ENCODE measurements around the gene JSRP1. TPM values are rescaled to one million over a fixed set of nuclear protein-coding genes. Genes with fewer than 3 reads are reported as not detected.

The JSRP1 gene
- total and polyA plus RNA-seq, 2 of the 8 experiments (the other 6 are each of a cell fraction or from before 2014, with no cell fraction given): 0.24 to 0.56 TPM

DNA sequence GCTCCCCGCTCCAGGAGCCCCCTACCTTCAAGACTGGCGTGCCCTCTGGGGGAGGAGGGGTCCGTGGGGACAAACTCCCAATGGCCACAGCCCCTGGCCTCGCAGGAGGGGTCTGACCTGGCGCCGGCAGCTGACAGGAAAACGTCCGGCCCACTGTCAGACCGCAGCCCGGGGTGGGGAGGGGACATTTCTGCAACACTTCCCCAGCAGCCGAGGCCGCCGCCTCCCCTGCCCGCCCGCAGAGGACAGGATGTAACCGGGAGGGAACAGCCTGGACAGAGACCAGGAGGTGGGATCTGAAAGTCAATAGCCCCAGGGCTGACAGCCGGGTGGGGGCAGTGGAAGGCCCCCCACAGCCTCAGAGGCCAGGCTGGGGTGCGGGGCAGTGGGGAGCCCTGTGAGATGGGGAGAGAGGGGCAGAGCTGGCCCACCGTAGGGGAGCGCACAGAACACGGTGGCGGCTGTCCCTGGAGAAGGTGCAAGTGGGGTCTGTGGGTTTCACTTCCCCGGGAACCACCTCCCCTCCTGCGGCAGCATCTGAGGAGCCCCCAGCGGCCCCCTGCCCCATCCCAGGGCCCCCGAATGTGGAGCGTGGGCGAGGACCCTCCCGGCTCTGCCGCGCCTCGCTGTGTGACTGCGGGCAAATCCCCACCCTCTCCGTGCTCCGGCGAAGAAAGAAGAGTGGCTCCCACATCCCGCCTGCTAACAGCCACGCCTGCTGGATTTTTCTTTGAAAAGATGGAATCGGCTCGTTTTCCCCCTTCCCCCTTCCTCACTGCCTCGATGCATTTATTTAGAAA is 26.0 kb upstream of the JSRP1 start, which contains the start of gene PEAK3:
TSS of gene PEAK3 (minus strand) at position 114 of the 800 bp plus-strand sequence. CDS start 1,244 bp downstream, outside the sequence.
- Histone ChIP-seq H2BK20ac (ENCODE audit: low read length) (no peak within 1 kb of the TSS), H2BK12ac (ENCODE audit: low read depth, low read length) (no peak within 1 kb of the TSS), H3K27ac (ENCODE audit: low read depth, low read length) (no peak within 1 kb of the TSS), H3K4me2 (ENCODE audit: insufficient read depth in 1 of 2, low read depth in 2 of 2, low read length in 2 of 2) (peak within 1 kb of the TSS; percentile 79 to 83), H3K4ac (replicated peaks; ENCODE audit: insufficient read length, low read depth, low read length) (no peak within 1 kb of the TSS), H3K4me3 (ENCODE audit: extremely low read depth in 1 of 4, insufficient read depth in 2 of 4, low read depth in 3 of 4, low read length in 4 of 4) (peak within 1 kb of the TSS; percentile 28 to 64 (median 44)), H2BK120ac (replicated peaks; ENCODE audit: low read depth, low read length) (no peak within 1 kb of the TSS), H3K4me1 (replicated peaks in 1 of 4; ENCODE audit: control insufficient read depth in 3 of 4, insufficient read depth in 4 of 4, low read length in 3 of 4) (peaks cover 0 to 5% (median 0%) of the 10 kb centered on the region in 4 experiments; a peak in 2 of 7 replicates), H3K14ac (ENCODE audit: insufficient read length) (no peak within 1 kb of the TSS), H3K56ac (replicated peaks; ENCODE audit: insufficient read length, low read depth, low read length) (no peak within 1 kb of the TSS), H3K27me3 (replicated peaks in 1 of 4; ENCODE audit: control insufficient read depth in 3 of 4, extremely low read depth in 1 of 4, insufficient read depth in 3 of 4, low read length in 3 of 4) (peaks cover 0 to 23% (median 16%) of the 10 kb centered on the region in 4 experiments; a peak in 6 of 7 replicates), H2AFZ (ENCODE audit: low read length) (no peak within 1 kb of the TSS), H3K36me3 (ENCODE audit: control insufficient read depth in 2 of 4, insufficient read depth in 4 of 4, low read length in 3 of 4) (no peaks in the 10 kb centered on the region), H2BK5ac (ENCODE audit: low read depth, low read length) (no peak within 1 kb of the TSS), H3K9me3 (ENCODE audit: insufficient read depth in 2 of 2, low read depth in 1 of 2, low read length in 1 of 2) (no peaks in the 10 kb centered on the region), H2AK5ac (ENCODE audit: low read depth, low read length) (no peak within 1 kb of the TSS), H4K91ac (replicated peaks; ENCODE audit: insufficient read length, low read length) (no peak within 1 kb of the TSS), H4K5ac (ENCODE audit: insufficient read length, low read depth, low read length) (no peak within 1 kb of the TSS), H3K23me2 (ENCODE audit: low read depth, low read length) (peaks cover 5% of the 10 kb centered on the region; the same call in 1 of the 2 replicates), H4K20me1 (replicated peaks in 1 of 2; ENCODE audit: control insufficient read depth in 1 of 2, insufficient read depth in 2 of 2, low read length in 2 of 2) (peaks cover 0 to 4% of the 10 kb centered on the region in 2 experiments), H3K79me1 (ENCODE audit: low read depth, low read length) (no peaks in the 10 kb centered on the region), H2BK15ac (ENCODE audit: low read length) (no peak within 1 kb of the TSS), H3K23ac (ENCODE audit: insufficient read length) (no peak within 1 kb of the TSS), H3K79me2 (ENCODE audit: control insufficient read depth in 1 of 2, insufficient read depth in 2 of 2, low read length in 2 of 2) (no peaks in the 10 kb centered on the region), H4K8ac (ENCODE audit: extremely low read depth, insufficient read depth, low read length) (peak within 1 kb of the TSS; percentile 31; the same call in 1 of the 2 replicates), H3K9ac (replicated peaks in 1 of 4; ENCODE audit: extremely low read depth in 1 of 4, low read depth in 3 of 4, low read length in 3 of 4) (no peak within 1 kb of the TSS), H3K18ac (ENCODE audit: extremely low read depth, low read length) (no peak within 1 kb of the TSS)
- WGBS, 2 experiments (ENCODE audit: extremely low coverage in 1 of 2, insufficient coverage in 1 of 2, insufficient read length in 1 of 2, insufficient replicate concordance in 2 of 2, low coverage in 1 of 2, low lambda C conversion rate in 2 of 2, missing lambda C conversion rate in 1 of 2): 8% methylated on average over 33 of the region's 41 CpGs; no CpG with 5 or more reads in 1 of the 2 experiments
- no peak for FAIRE-seq
- peak in 1 of 2 experiments; percentile 79 for DNase-seq (ENCODE audit: low read depth in 1 of 2, low spot score in 2 of 2)
- ChIA-PET POLR2A (ENCODE audit: partially characterized antibody) (interaction anchor here (1.0 to 2.1 kb wide), 7 partner anchors 9 to 37 kb away, joined by 3 to 9 read pairs (median 3); no protein-coding TSS in a partner anchor), CTCF (ENCODE audit: partially characterized antibody) (interaction anchor here (0.9 to 1.4 kb wide), 3 partner anchors 17 to 36 kb away, joined by 3 to 5 read pairs (median 3); no protein-coding TSS in a partner anchor)
- TF ChIP-seq ZNF274 (IDR thresholded peaks at IDR 0.05; ENCODE audit: borderline replicate concordance, extremely low read depth, low read length) (no peak), GABPA (IDR thresholded peaks at IDR 0.05; ENCODE audit: borderline replicate concordance, insufficient read depth, low read length) (peak; percentile 63; the same call in 1 of the 2 replicates), ASH2L (IDR thresholded peaks at IDR 0.05; ENCODE audit: low read length) (no peak), EZH2 (IDR thresholded peaks at IDR 0.05; ENCODE audit: low read depth, low read length, severe bottlenecking) (peak; percentile 52), SIN3A (conservative IDR thresholded peaks at IDR 0.05 in 1 of 2, IDR thresholded peaks at IDR 0.05 in 1 of 2; ENCODE audit: low read depth in 1 of 2, low read length in 2 of 2) (0 out of 4 replicates have a peak, but pooled peaks of 1 of the 2 experiments have one; percentile 23)
